Embryonic facial prominence (tissue), 1 donor: ENCODE data around the gene CYP26A1.

ENCODE experiments used
- DNase-seq: peaks from one replicate; pipeline ENCODE4 v3.0.0-alpha.2; 2016; ENCODE audit errors: extremely low spot score

The CYP26A1 gene

GRCh38 chr10:93064874-93065660 lies 8.6 kb upstream of the CYP26A1 start:
- DNase-seq = no peak

GRCh38 chr10:93065675-93066543 lies 7.8 kb upstream of the CYP26A1 start:
- no peak for DNase-seq

- no peak for DNase-seq
These were observed 7.2 kb upstream of the CYP26A1 start for GRCh38 chr10:93066544-93066913.

- no peak for DNase-seq
These were observed 6.0 kb upstream of the CYP26A1 start for GRCh38 chr10:93067443-93068365.

- DNase-seq = no peak
These were observed 5.1 kb upstream of the CYP26A1 start for GRCh38 chr10:93068411-93069244.

GRCh38 chr10:93069245-93069561 lies 4.5 kb upstream of the CYP26A1 start:
- DNase-seq = no peak

- DNase-seq = no peak
These were observed 3.1 kb upstream of the CYP26A1 start for GRCh38 chr10:93070378-93071176.

- no peak for DNase-seq
These were observed 2.6 kb upstream of the CYP26A1 start for GRCh38 chr10:93071177-93071472.

GRCh38 chr10:93071674-93072224 lies 1.9 kb upstream of the CYP26A1 start:
- no peak for DNase-seq

- DNase-seq = no peak
These were observed 1.4 kb upstream of the CYP26A1 start for GRCh38 chr10:93072225-93072712.

- no peak for DNase-seq
These were observed 767 bp upstream of the CYP26A1 start for GRCh38 chr10:93072713-93073538.

GRCh38 chr10:93074147-93074596 lies 479 bp downstream of the CYP26A1 start:
- DNase-seq = no peak

GRCh38 chr10:93074597-93075368 lies 1.1 kb downstream of the CYP26A1 start:
- DNase-seq = no peak

GRCh38 chr10:93075369-93076221 lies 1.9 kb downstream of the CYP26A1 start:
- no peak for DNase-seq

GRCh38 chr10:93076871-93077270 lies 3.2 kb downstream of the CYP26A1 start:
- no peak for DNase-seq

- no peak for DNase-seq
These were observed 4.2 kb downstream of the CYP26A1 start for GRCh38 chr10:93077860-93078337.

GRCh38 chr10:93079663-93080349 lies 6.1 kb downstream of the CYP26A1 start:
- DNase-seq = no peak
